Measurements from ENCODE around the gene GATAD2B. TPM values are rescaled to one million over a fixed set of nuclear protein-coding genes. Genes with fewer than 3 reads are reported as not detected.

Gene GATAD2B
- total and polyA plus RNA-seq, 2 of the 4 experiments (the other 2 are of a cell fraction), result 3.8 to 6.2 TPM

DNA sequence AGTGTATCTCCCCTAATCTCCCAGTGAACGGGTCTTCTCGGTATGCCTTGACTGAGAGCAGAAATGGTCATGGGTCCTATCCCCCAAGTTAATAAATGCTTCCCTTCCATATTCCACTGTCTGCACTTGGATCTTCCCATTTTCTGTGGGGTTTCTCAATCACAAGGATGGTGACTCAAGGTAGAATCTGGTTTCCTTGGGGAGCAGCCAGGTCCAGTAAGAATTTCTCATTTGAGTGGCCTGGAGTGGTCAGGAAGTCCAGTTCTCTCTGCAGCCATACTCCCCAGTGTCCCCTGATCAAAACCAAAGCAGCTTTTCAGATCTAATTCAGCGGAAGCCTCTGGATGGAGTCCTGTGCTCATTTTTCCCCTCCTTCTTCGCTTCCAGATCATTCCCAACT is 162.3 kb downstream of the GATAD2B start:
- Histone ChIP-seq H3K9me3 (ENCODE audit: control insufficient read depth, insufficient read depth, low read length) (no peaks in the 10 kb centered on the region), H3K4me3 (ENCODE audit: insufficient read depth, low read depth, low read length) (no peak overlapping the region), H3K9ac (ENCODE audit: low read depth, low read length) (no peak overlapping the region), H2AFZ (replicated peaks; ENCODE audit: low read length, poor library complexity) (peak overlapping the region; percentile 28), H2BK120ac (ENCODE audit: low read depth, low read length) (no peak overlapping the region), H3K27ac (ENCODE audit: insufficient read depth, low read length) (no peak overlapping the region), H3K79me1 (ENCODE audit: low read depth in 1 of 2, low read length in 2 of 2) (no peaks in the 10 kb centered on the region), H4K91ac (ENCODE audit: insufficient read depth, low read depth, low read length) (no peak overlapping the region), H4K20me1 (ENCODE audit: insufficient read depth, low read length) (no peaks in the 10 kb centered on the region), H3K14ac (replicated peaks; ENCODE audit: low read depth, low read length) (no peak overlapping the region), H3K4ac (ENCODE audit: low read depth, low read length) (no peak overlapping the region), H3K56ac (ENCODE audit: extremely low read depth, insufficient read depth, low read length) (no peak overlapping the region), H3K36me3 (ENCODE audit: control insufficient read depth, insufficient read depth, low read length) (peaks cover 72% of the 10 kb centered on the region), H4K8ac (ENCODE audit: low read depth in 2 of 2, low read length in 2 of 2) (no peak overlapping the region), H2AK5ac (ENCODE audit: low read depth, low read length) (no peak overlapping the region), H3K23ac (ENCODE audit: low read depth, low read length) (no peak overlapping the region), H3K18ac (ENCODE audit: low read depth, low read length) (no peak overlapping the region), H2BK15ac (ENCODE audit: low read depth, low read length) (no peak overlapping the region), H4K5ac (ENCODE audit: low read depth, low read length) (no peak overlapping the region), H3K27me3 (ENCODE audit: control insufficient read depth, insufficient read depth, low read length) (no peaks in the 10 kb centered on the region), H2BK5ac (ENCODE audit: low read depth, low read length, poor library complexity, severe bottlenecking) (no peak overlapping the region), H3K4me2 (ENCODE audit: low read depth, low read length) (no peak overlapping the region), H2AK9ac (replicated peaks; ENCODE audit: low read depth, low read length, poor library complexity) (peak overlapping the region; percentile 65), H2BK20ac (ENCODE audit: low read depth, low read length) (no peak overlapping the region), H3K4me1 (ENCODE audit: control insufficient read depth, insufficient read depth, low read length) (no peaks in the 10 kb centered on the region), H3K9me1 (ENCODE audit: insufficient read depth, low read length) (peaks cover 8% of the 10 kb centered on the region)
- ChIA-PET CTCF (no interaction called here), POLR2A (ENCODE audit: unreplicated experiment) (no interaction called here)
- 100% methylated on average over 1 of the region's 4 CpGs; no CpG with 5 or more reads in 1 of the 2 experiments for WGBS, 2 experiments (ENCODE audit: extremely low coverage in 2 of 2, insufficient read length in 1 of 2)
- intact Hi-C loops (cut with micrococcal nuclease), result no loop called here
- in situ Hi-C loops (cut with MboI; ENCODE audit: low sequenced_read_pairs), result no loop called here
- dilution Hi-C loops (cut with HindIII; ENCODE audit: low sequenced_read_pairs, unreplicated experiment), result no loop called here
- ATAC-seq (ENCODE audit: low read depth) (peak; percentile 56), DNase-seq (peak; percentile 68)
- TF ChIP-seq CEBPB (IDR thresholded peaks at IDR 0.05; ENCODE audit: low read depth, low read length) (peak; percentile 46), RFX5 (IDR thresholded peaks at IDR 0.05; ENCODE audit: low read depth, low read length) (no peak), CTCF (conservative IDR thresholded peaks at IDR 0.05; ENCODE audit: low read depth, low read length) (no peak), MAZ (IDR thresholded peaks at IDR 0.05; ENCODE audit: borderline replicate concordance, low read depth, low read length) (no peak)
- no TSS peak for BruUV-seq (replicated peaks)

Small RNAs within 50 kb of the gene (microRNA-seq; reads per million reads assigned to microRNA genes)
- gene AL831737.1 (ENCODE audit: insufficient read depth, insufficient read length), result not detected
- gene MIR6737 (ENCODE audit: insufficient read depth in 1 of 2, insufficient read length in 1 of 2, unreplicated experiment in 1 of 2), result 0 to 2.1 reads per million in 2 experiments
- not detected for gene RF00019 (ENCODE audit: insufficient read depth, insufficient read length)

Small RNAs within 50 kb of the gene (small RNA-seq; reads per million reads assigned to genes)
- 0 reads per million in 5 experiments for gene AL831737.1
- gene MIR6737, result 0 to 0.16 (median 0) reads per million in 5 experiments
- 0 reads per million in 5 experiments for gene RF00019

Other genes with a start within 250 kb of the GATAD2B start
- not detected in 2 replicates for gene NPR1, start 244.3 kb downstream of the GATAD2B start, total RNA-seq (2012; rRNA removed)
- 0.02 and 0.03 TPM in 2 replicates for gene NPR1, start 244.3 kb downstream of the GATAD2B start, polyA plus RNA-seq (2012; rRNA removed)
- gene INTS3, start 194.9 kb downstream of the GATAD2B start, total RNA-seq (2012; rRNA removed), result 28.1 and 33.5 TPM in 2 replicates
- gene INTS3, start 194.9 kb downstream of the GATAD2B start, polyA plus RNA-seq (2012; rRNA removed), result 53.9 and 59.4 TPM in 2 replicates
- gene SLC27A3, start 147.6 kb downstream of the GATAD2B start, total RNA-seq (2012; rRNA removed), result 1.9 and 3.2 TPM in 2 replicates
- gene SLC27A3, start 147.6 kb downstream of the GATAD2B start, polyA plus RNA-seq (2012; rRNA removed), result 9.3 and 9.6 TPM in 2 replicates
- 1.8 and 2.5 TPM in 2 replicates for gene DENND4B, start 23.7 kb upstream of the GATAD2B start, total RNA-seq (2012; rRNA removed)
- gene DENND4B, start 23.7 kb upstream of the GATAD2B start, polyA plus RNA-seq (2012; rRNA removed), result 25.2 and 33.3 TPM in 2 replicates
- 1.9 and 2.7 TPM in 2 replicates for gene CRTC2, start 35.6 kb upstream of the GATAD2B start, total RNA-seq (2012; rRNA removed)
- 20.1 and 22.2 TPM in 2 replicates for gene CRTC2, start 35.6 kb upstream of the GATAD2B start, polyA plus RNA-seq (2012; rRNA removed)
- gene SLC39A1, start 40.6 kb upstream of the GATAD2B start, total RNA-seq (2012; rRNA removed), result 94.7 and 97.7 TPM in 2 replicates
- 84.6 and 89.1 TPM in 2 replicates for gene SLC39A1, start 40.6 kb upstream of the GATAD2B start, polyA plus RNA-seq (2012; rRNA removed)
- gene CREB3L4, start 44.9 kb upstream of the GATAD2B start, total RNA-seq (2012; rRNA removed), result 4.4 and 6.5 TPM in 2 replicates
- gene CREB3L4, start 44.9 kb upstream of the GATAD2B start, polyA plus RNA-seq (2012; rRNA removed), result 8.3 and 9.8 TPM in 2 replicates
- 114 and 123 TPM in 2 replicates for gene JTB, start 54.7 kb upstream of the GATAD2B start, total RNA-seq (2012; rRNA removed)
- gene JTB, start 54.7 kb upstream of the GATAD2B start, polyA plus RNA-seq (2012; rRNA removed), result 138 and 153 TPM in 2 replicates
- gene RAB13, start 63.4 kb upstream of the GATAD2B start, total RNA-seq (2012; rRNA removed), result 42.3 and 56.7 TPM in 2 replicates
- gene RAB13, start 63.4 kb upstream of the GATAD2B start, polyA plus RNA-seq (2012; rRNA removed), result 207 and 249 TPM in 2 replicates
- 320 and 1,119 TPM in 2 replicates for gene RPS27, start 67.8 kb upstream of the GATAD2B start, total RNA-seq (2012; rRNA removed)
- 5,567 and 6,236 TPM in 2 replicates for gene RPS27, start 67.8 kb upstream of the GATAD2B start, polyA plus RNA-seq (2012; rRNA removed)
- under 0.01 TPM in 2 replicates for gene NUP210L, start 232.1 kb upstream of the GATAD2B start, total RNA-seq (2012; rRNA removed)
- 0.02 TPM in 1 of 2 replicates, not detected in the other for gene NUP210L, start 232.1 kb upstream of the GATAD2B start, polyA plus RNA-seq (2012; rRNA removed)